ENCODE results near the gene MBOAT7.

Gene MBOAT7

GRCh38 chr19:54133312-54133956 lies 55.9 kb downstream of the MBOAT7 start:
- H3K4me3 ChIP-seq (replicated peaks; ENCODE audit: low read depth, low read length), result no peak overlapping the region
- TF ChIP-seq CTCF (IDR thresholded peaks at IDR 0.05; ENCODE audit: low read depth, low read length, missing control alignments), result no peak
- DNase-seq (ENCODE audit: extremely low read depth, low read depth), result no peak

GRCh38 chr19:54129617-54129996 lies 59.8 kb downstream of the MBOAT7 start:
- no peak for DNase-seq (ENCODE audit: extremely low read depth, low read depth)
- no peak for TF ChIP-seq CTCF (IDR thresholded peaks at IDR 0.05; ENCODE audit: low read depth, low read length, missing control alignments)
- H3K4me3 ChIP-seq (replicated peaks; ENCODE audit: low read depth, low read length), result no peak overlapping the region

GRCh38 chr19:54128796-54129616 lies 60.4 kb downstream of the MBOAT7 start:
- no peak for TF ChIP-seq CTCF (IDR thresholded peaks at IDR 0.05; ENCODE audit: low read depth, low read length, missing control alignments)
- no peak overlapping the region for H3K4me3 ChIP-seq (replicated peaks; ENCODE audit: low read depth, low read length)
- no peak for DNase-seq (ENCODE audit: extremely low read depth, low read depth)

DNA sequence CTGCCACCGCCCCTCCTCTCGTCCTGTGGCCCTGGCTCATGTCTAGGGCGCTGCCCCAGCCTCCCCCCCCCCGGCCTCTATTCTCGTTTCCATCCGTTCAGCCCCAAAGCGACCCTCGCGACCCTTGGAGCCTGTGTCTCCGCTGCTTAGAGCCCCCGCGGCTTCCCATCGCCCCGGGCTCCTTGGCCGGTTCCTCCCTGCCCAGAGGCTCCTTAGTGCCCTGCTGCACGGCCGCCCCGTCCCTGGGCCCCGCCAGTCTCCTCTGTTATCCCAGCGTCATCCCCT lies 61.0 kb downstream of the MBOAT7 start:
- DNase-seq (ENCODE audit: extremely low read depth, low read depth), result no peak
- TF ChIP-seq CTCF (IDR thresholded peaks at IDR 0.05; ENCODE audit: low read depth, low read length, missing control alignments), result no peak
- H3K4me3 ChIP-seq (replicated peaks; ENCODE audit: low read depth, low read length), result no peak overlapping the region

- no peak overlapping the region for H3K4me3 ChIP-seq (replicated peaks; ENCODE audit: low read depth, low read length)
- DNase-seq (ENCODE audit: extremely low read depth, low read depth), result no peak
- TF ChIP-seq CTCF (IDR thresholded peaks at IDR 0.05; ENCODE audit: low read depth, low read length, missing control alignments), result no peak
These were observed 61.5 kb downstream of the MBOAT7 start for GRCh38 chr19:54127688-54128440.

DNA sequence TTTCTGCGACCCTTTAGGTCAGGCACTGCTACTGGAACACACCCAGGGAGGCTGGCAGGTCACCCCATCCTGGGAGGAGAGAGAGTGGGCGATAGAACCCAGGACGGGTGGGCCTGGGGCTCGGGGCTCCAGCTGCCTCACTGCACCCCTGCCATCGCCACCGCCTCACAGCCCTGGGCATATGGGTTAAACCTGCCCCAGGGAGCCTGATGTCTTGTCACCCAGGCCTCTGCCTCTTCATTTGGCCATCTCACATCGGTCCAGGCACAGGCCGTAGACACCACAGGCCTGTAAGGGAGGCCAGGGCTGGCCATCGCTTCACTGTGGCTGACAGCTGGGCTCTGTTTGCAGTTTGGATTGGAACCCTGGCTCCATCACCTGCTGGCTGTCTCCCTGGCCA lies 63.7 kb downstream of the MBOAT7 start:
- TF ChIP-seq CTCF (IDR thresholded peaks at IDR 0.05; ENCODE audit: low read depth, low read length, missing control alignments), result no peak
- no peak overlapping the region for H3K4me3 ChIP-seq (replicated peaks; ENCODE audit: low read depth, low read length)
- DNase-seq (ENCODE audit: extremely low read depth, low read depth), result no peak
